Measurements from ENCODE around the gene ITGAV. TPM values are rescaled to one million over a fixed set of nuclear protein-coding genes. Genes with fewer than 3 reads are reported as not detected.

The ITGAV gene
- total and polyA plus RNA-seq, 2 donors from 2014 or later: 26.3 to 99.0 TPM

GRCh38 chr2:186584053-186584452, 5.8 kb upstream of the ITGAV start:
- no peaks in the 10 kb centered on the region for H3K9me3 ChIP-seq (ENCODE audit: control insufficient read depth in 2 of 3, insufficient read depth in 1 of 3, low read length in 3 of 3)
- no peaks in the 10 kb centered on the region for H3K36me3 ChIP-seq (ENCODE audit: control insufficient read depth in 2 of 3, insufficient read depth in 3 of 3, low read length in 3 of 3)
- no peak overlapping the region for H3K9ac ChIP-seq (ENCODE audit: low read length in 3 of 3)
- no peak overlapping the region for H3K4me3 ChIP-seq (ENCODE audit: low read length in 3 of 3)
- no peak for FAIRE-seq
- no peaks in the 10 kb centered on the region for H3K27me3 ChIP-seq (ENCODE audit: control insufficient read depth, insufficient read depth, low read length)
- H3K4me1 ChIP-seq (ENCODE audit: control insufficient read depth in 2 of 3, insufficient read depth in 2 of 3, low read depth in 1 of 3, low read length in 3 of 3): peaks cover 0 to 3% (median 3%) of the 10 kb centered on the region in 3 donors
- no peak for DNase-seq
- intact Hi-C loops (cut with DNase I): no loop called here
- no peak overlapping the region for H3K27ac ChIP-seq (ENCODE audit: low read depth in 2 of 2, low read length in 2 of 2)
- no peak for TF ChIP-seq CTCF (IDR thresholded peaks at IDR 0.05; ENCODE audit: borderline replicate concordance, extremely low read depth, insufficient read depth)

- TF ChIP-seq CTCF (IDR thresholded peaks at IDR 0.05; ENCODE audit: borderline replicate concordance, extremely low read depth, insufficient read depth): no peak
- peaks cover 0 to 6% (median 6%) of the 10 kb centered on the region in 3 donors for H3K4me1 ChIP-seq (ENCODE audit: control insufficient read depth in 2 of 3, insufficient read depth in 2 of 3, low read depth in 1 of 3, low read length in 3 of 3)
- intact Hi-C loops (cut with DNase I): no loop called here
- H3K9ac ChIP-seq (ENCODE audit: low read length in 3 of 3): no peak overlapping the region
- H3K27me3 ChIP-seq (ENCODE audit: control insufficient read depth, insufficient read depth, low read length): no peaks in the 10 kb centered on the region
- no peak overlapping the region for H3K4me3 ChIP-seq (ENCODE audit: low read length in 3 of 3)
- H3K36me3 ChIP-seq (ENCODE audit: control insufficient read depth in 2 of 3, insufficient read depth in 3 of 3, low read length in 3 of 3): no peaks in the 10 kb centered on the region
- H3K27ac ChIP-seq (ENCODE audit: low read depth in 2 of 2, low read length in 2 of 2): no peak overlapping the region
- no peak for DNase-seq
- no peaks in the 10 kb centered on the region for H3K9me3 ChIP-seq (ENCODE audit: control insufficient read depth in 2 of 3, insufficient read depth in 1 of 3, low read length in 3 of 3)
- no peak for FAIRE-seq
These were observed 1.4 kb upstream of the ITGAV start for GRCh38 chr2:186588421-186588820.

- no peak for FAIRE-seq
- intact Hi-C loops (cut with DNase I): no loop called here
These were observed 780 bp upstream of the ITGAV start for GRCh38 chr2:186588940-186589611.

More at GRCh38 chr2:186588940-186589611, 780 bp upstream of the ITGAV start:
- no peak for TF ChIP-seq CTCF (IDR thresholded peaks at IDR 0.05; ENCODE audit: borderline replicate concordance, extremely low read depth, insufficient read depth)
- peak overlapping the region; percentile 82 to 97 (median 93) for H3K4me3 ChIP-seq (ENCODE audit: low read length in 3 of 3)
- DNase-seq: peak in 1 of 5 donors; percentile 36
- H3K27me3 ChIP-seq (ENCODE audit: control insufficient read depth, insufficient read depth, low read length): no peaks in the 10 kb centered on the region
- peak overlapping the region; percentile 92 to 96 for H3K27ac ChIP-seq (ENCODE audit: low read depth in 2 of 2, low read length in 2 of 2)
- H3K9ac ChIP-seq (ENCODE audit: low read length in 3 of 3): peak overlapping the region; percentile 63 to 82 (median 75)
- H3K9me3 ChIP-seq (ENCODE audit: control insufficient read depth in 2 of 3, insufficient read depth in 1 of 3, low read length in 3 of 3): no peaks in the 10 kb centered on the region
- H3K36me3 ChIP-seq (ENCODE audit: control insufficient read depth in 2 of 3, insufficient read depth in 3 of 3, low read length in 3 of 3): no peaks in the 10 kb centered on the region
- H3K4me1 ChIP-seq (ENCODE audit: control insufficient read depth in 2 of 3, insufficient read depth in 2 of 3, low read depth in 1 of 3, low read length in 3 of 3): peaks cover 0 to 8% (median 6%) of the 10 kb centered on the region in 3 donors

All from kidney (tissue), 14 donors.